Hematopoietic multipotent progenitor cell treated with erythropoietin and hydrocortisone succinate and interleukin-3 and kit ligand, for 8 days (in vitro differentiated cells): ENCODE measurements around the gene CCNY.
"Not testable (repeated sequence)": the region's sequence is repeated elsewhere in the genome, so short reads cannot be mapped to it uniquely, and the experiment has no call there.

Experiments
- DNase-seq: peaks from one replicate; pipeline ENCODE4 v3.0.0-alpha.2; 2015

CCNY gene

GRCh38 chr10:35497909-35498308, 161.6 kb downstream of the CCNY start:
- no peak for DNase-seq

GRCh38 chr10:35498693-35499092, 162.4 kb downstream of the CCNY start:
- no peak for DNase-seq

- DNase-seq = no peak
These were observed 165.6 kb downstream of the CCNY start for GRCh38 chr10:35501923-35502322.

GRCh38 chr10:35502692-35503091, 166.4 kb downstream of the CCNY start:
- no peak for DNase-seq

GRCh38 chr10:35503578-35503977, 167.3 kb downstream of the CCNY start:
- DNase-seq = peak; percentile 52

GRCh38 chr10:35504132-35504531, 167.8 kb downstream of the CCNY start:
- DNase-seq = no peak

GRCh38 chr10:35505241-35505873, 169.0 kb downstream of the CCNY start:
- DNase-seq = no peak

GRCh38 chr10:35506741-35507140, 170.4 kb downstream of the CCNY start:
- no peak for DNase-seq

GRCh38 chr10:35507519-35508109, 171.3 kb downstream of the CCNY start:
- DNase-seq = no peak

- no peak for DNase-seq
These were observed 172.3 kb downstream of the CCNY start for GRCh38 chr10:35508647-35509046.

GRCh38 chr10:35510891-35511290, 174.6 kb downstream of the CCNY start:
- no peak for DNase-seq

- no peak for DNase-seq
These were observed 175.3 kb downstream of the CCNY start for GRCh38 chr10:35511647-35512046.

GRCh38 chr10:35516102-35516670, 179.9 kb downstream of the CCNY start:
- no peak for DNase-seq

GRCh38 chr10:35517431-35518181, 181.3 kb downstream of the CCNY start:
- no peak for DNase-seq

GRCh38 chr10:35518187-35518586, 181.9 kb downstream of the CCNY start:
- not testable (repeated sequence) for DNase-seq

GRCh38 chr10:35520996-35521395, 184.7 kb downstream of the CCNY start:
- DNase-seq = no peak

GRCh38 chr10:35523670-35524225, 187.4 kb downstream of the CCNY start:
- no peak for DNase-seq

- DNase-seq = no peak
These were observed 190.4 kb downstream of the CCNY start for GRCh38 chr10:35526746-35527145.

- no peak for DNase-seq
These were observed 195.8 kb downstream of the CCNY start for GRCh38 chr10:35532141-35532540.

- DNase-seq = peak; percentile 25
These were observed 197.3 kb downstream of the CCNY start for GRCh38 chr10:35533565-35533964.

- no peak for DNase-seq
These were observed 198.8 kb downstream of the CCNY start for GRCh38 chr10:35535136-35535535.

- DNase-seq = no peak
These were observed 200.5 kb downstream of the CCNY start for GRCh38 chr10:35536789-35537188.

GRCh38 chr10:35537925-35538324, 201.6 kb downstream of the CCNY start:
- not testable (repeated sequence) for DNase-seq
